ENCODE data around the gene XYLT1. TPM values are rescaled to one million over a fixed set of nuclear protein-coding genes. Genes with fewer than 3 reads are reported as not detected.
"Not testable (repeated sequence)": the region's sequence is repeated elsewhere in the genome, so short reads cannot be mapped to it uniquely, and the experiment has no call there.

The XYLT1 gene
- total RNA-seq, 6 experiments from 2014 or later: 0.48 to 2.0 (median 0.59) TPM

GRCh38 chr16:17491140-17491662 lies 20.4 kb upstream of the XYLT1 start:
- ATAC-seq (no peak), DNase-seq (no peak)
- H3K36me3 ChIP-seq: no peaks in the 10 kb centered on the region
- no peak for TF ChIP-seq CTCF (IDR thresholded peaks at IDR 0.05)
- TF ChIP-seq POLR2A (IDR thresholded peaks at IDR 0.05): no peak
- intact Hi-C loops (cut with DNase I): no loop called here
- 50% methylated on average over 4 of the region's 4 CpGs for WGBS (ENCODE audit: insufficient coverage, low coverage, low lambda C conversion rate, missing lambda C conversion rate)
- no peaks in the 10 kb centered on the region for H3K27me3 ChIP-seq
- H3K4me3 ChIP-seq: no peak overlapping the region
- H3K4me1 ChIP-seq: no peaks in the 10 kb centered on the region
- no peaks in the 10 kb centered on the region for H3K9me3 ChIP-seq
- no peak overlapping the region for H3K27ac ChIP-seq

GRCh38 chr16:17488506-17488905 lies 17.7 kb upstream of the XYLT1 start:
- Histone ChIP-seq H3K27ac (no peak overlapping the region), H3K27me3 (no peaks in the 10 kb centered on the region), H3K36me3 (no peaks in the 10 kb centered on the region), H3K4me3 (no peak overlapping the region), H3K4me1 (no peaks in the 10 kb centered on the region), H3K9me3 (no peaks in the 10 kb centered on the region)
- TF ChIP-seq CTCF (IDR thresholded peaks at IDR 0.05): no peak
- TF ChIP-seq POLR2A (IDR thresholded peaks at IDR 0.05): no peak
- 81% methylated on average over 2 of the region's 2 CpGs for WGBS (ENCODE audit: insufficient coverage, low coverage, low lambda C conversion rate, missing lambda C conversion rate)
- ATAC-seq: no peak
- DNase-seq: no peak
- intact Hi-C loops (cut with DNase I): no loop called here

GRCh38 chr16:17483351-17483750 lies 12.6 kb upstream of the XYLT1 start:
- Histone ChIP-seq H3K27ac (no peak overlapping the region), H3K27me3 (no peaks in the 10 kb centered on the region), H3K4me1 (no peaks in the 10 kb centered on the region), H3K9me3 (no peaks in the 10 kb centered on the region), H3K4me3 (no peak overlapping the region), H3K36me3 (no peaks in the 10 kb centered on the region)
- no peak for DNase-seq
- whole genome bisulfite sequencing (ENCODE audit: insufficient coverage, low coverage, low lambda C conversion rate, missing lambda C conversion rate): 89% methylated on average over 3 of the region's 3 CpGs
- intact Hi-C loops (cut with DNase I): no loop called here
- TF ChIP-seq CTCF (IDR thresholded peaks at IDR 0.05) (no peak), POLR2A (IDR thresholded peaks at IDR 0.05) (no peak)
- no peak for ATAC-seq

GRCh38 chr16:17482341-17482740 lies 11.6 kb upstream of the XYLT1 start:
- H3K27me3 ChIP-seq; DNase-seq; H3K4me1 ChIP-seq; intact Hi-C loops (cut with DNase I); H3K27ac ChIP-seq; H3K4me3 ChIP-seq; ATAC-seq; H3K9me3 ChIP-seq; H3K36me3 ChIP-seq: not testable (repeated sequence)
- WGBS (ENCODE audit: insufficient coverage, low coverage, low lambda C conversion rate, missing lambda C conversion rate): 74% methylated on average over 3 of the region's 4 CpGs

- intact Hi-C loops (cut with DNase I): no loop called here
- Histone ChIP-seq H3K27me3 (no peaks in the 10 kb centered on the region), H3K4me1 (no peaks in the 10 kb centered on the region), H3K4me3 (no peak overlapping the region), H3K36me3 (no peaks in the 10 kb centered on the region), H3K9me3 (no peaks in the 10 kb centered on the region), H3K27ac (no peak overlapping the region)
- no peak for DNase-seq
- TF ChIP-seq CTCF (IDR thresholded peaks at IDR 0.05) (no peak), POLR2A (IDR thresholded peaks at IDR 0.05) (no peak)
- no CpG with 5 or more reads among the region's 2 CpGs for WGBS (ENCODE audit: insufficient coverage, low coverage, low lambda C conversion rate, missing lambda C conversion rate)
- ATAC-seq: no peak
Observed at GRCh38 chr16:17481736-17482135, 11.0 kb upstream of the XYLT1 start.

- H3K27me3 ChIP-seq; H3K9me3 ChIP-seq; H3K27ac ChIP-seq; ATAC-seq; H3K4me1 ChIP-seq; H3K36me3 ChIP-seq; intact Hi-C loops (cut with DNase I); H3K4me3 ChIP-seq; DNase-seq: not testable (repeated sequence)
- WGBS (ENCODE audit: insufficient coverage, low coverage, low lambda C conversion rate, missing lambda C conversion rate): 76% methylated on average over 6 of the region's 6 CpGs
Observed at GRCh38 chr16:17477260-17477545, 6.4 kb upstream of the XYLT1 start.
